RWPE1 (cell line): ENCODE measurements around the gene SLC25A28.

Source experiments
- CTCF ChIA-PET: fragments of 350-600 bp; sonication (Branson Sonifier 250); formaldehyde crosslinking; extraction: SDS; loops from one replicate; lab custom pipeline; 2021; lab: Yijun Ruan, JAX
- POLR2A ChIA-PET: fragments of 400-600 bp; formaldehyde crosslinking; extraction: SDS; loops from one replicate; lab custom pipeline; 2020; ENCODE audit warnings: antibody characterized with exemption; ENCODE audit not compliant: low non-redundant PET; lab: Yijun Ruan, JAX
- DNase-seq: peaks from one replicate; pipeline ENCODE4 v3.0.0; 2012; ENCODE audit warnings: low spot score
- H3K27ac ChIP-seq: fragments of 450-650 bp; 2 replicates; pipeline ENCODE4 v1.5.1; 2017
- TF ChIP-seq, protein P1 (sequence below): fragments of 450-650 bp; conservative IDR thresholded peaks from 2 replicates; pipeline ENCODE4 v1.5.1; 2017; ENCODE audit warnings: low read depth, mild to moderate bottlenecking

SLC25A28 gene

DNA sequence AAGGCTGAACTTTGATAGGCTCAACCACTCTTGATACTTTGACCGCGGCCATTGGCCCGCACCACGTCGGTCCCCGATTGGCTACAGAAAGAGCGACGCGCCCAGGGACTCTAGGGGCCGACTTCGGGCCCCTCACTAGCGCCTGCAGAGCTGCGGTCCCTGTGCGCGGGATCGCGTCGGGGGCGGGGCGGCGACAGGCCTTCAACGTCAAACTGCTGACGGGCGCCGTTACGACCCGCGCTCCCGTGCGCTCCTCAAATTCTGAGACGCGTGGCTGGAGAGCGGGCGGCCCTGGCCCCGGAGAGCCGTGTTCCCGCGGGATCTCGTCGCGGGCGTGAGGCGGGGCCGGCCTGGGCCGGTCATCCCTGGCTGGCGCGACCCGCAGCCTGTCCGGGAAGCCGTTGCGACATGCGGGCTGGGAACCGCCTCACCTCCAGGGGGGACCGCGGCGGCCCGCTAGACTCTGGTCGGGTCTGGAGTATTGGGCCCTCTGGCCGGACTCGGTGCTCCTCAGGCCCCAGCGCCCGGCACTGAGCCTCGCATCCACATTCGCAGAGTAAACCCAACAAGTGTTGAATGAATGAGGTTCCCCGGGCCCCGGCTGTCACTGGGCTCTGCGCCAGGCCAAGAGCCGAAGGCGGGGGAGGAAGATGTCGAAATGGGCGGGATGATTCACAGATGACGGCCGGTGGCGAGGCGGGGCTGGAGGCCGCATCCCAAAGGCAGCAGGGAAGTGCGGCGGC lies 643 bp upstream of the SLC25A28 start:
- peak overlapping the region; percentile 99 for H3K27ac ChIP-seq
- peak; percentile 97 for DNase-seq
- TF ChIP-seq, protein P1, sequence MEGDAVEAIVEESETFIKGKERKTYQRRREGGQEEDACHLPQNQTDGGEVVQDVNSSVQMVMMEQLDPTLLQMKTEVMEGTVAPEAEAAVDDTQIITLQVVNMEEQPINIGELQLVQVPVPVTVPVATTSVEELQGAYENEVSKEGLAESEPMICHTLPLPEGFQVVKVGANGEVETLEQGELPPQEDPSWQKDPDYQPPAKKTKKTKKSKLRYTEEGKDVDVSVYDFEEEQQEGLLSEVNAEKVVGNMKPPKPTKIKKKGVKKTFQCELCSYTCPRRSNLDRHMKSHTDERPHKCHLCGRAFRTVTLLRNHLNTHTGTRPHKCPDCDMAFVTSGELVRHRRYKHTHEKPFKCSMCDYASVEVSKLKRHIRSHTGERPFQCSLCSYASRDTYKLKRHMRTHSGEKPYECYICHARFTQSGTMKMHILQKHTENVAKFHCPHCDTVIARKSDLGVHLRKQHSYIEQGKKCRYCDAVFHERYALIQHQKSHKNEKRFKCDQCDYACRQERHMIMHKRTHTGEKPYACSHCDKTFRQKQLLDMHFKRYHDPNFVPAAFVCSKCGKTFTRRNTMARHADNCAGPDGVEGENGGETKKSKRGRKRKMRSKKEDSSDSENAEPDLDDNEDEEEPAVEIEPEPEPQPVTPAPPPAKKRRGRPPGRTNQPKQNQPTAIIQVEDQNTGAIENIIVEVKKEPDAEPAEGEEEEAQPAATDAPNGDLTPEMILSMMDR: no peak
- CTCF ChIA-PET: interaction anchor here (0.7 to 1.5 kb wide), 3 partner anchors 10 to 602 kb away, joined by 3 read pairs; partner anchors contain the start of gene ENTPD7
- POLR2A ChIA-PET: interaction anchor here (0.5 to 1.5 kb wide), 13 partner anchors 15 to 492 kb away, joined by 3 to 6 read pairs (median 4); partner anchors contain the start of genes COX15, CUTC, ENTPD7 and GOT1

DNA sequence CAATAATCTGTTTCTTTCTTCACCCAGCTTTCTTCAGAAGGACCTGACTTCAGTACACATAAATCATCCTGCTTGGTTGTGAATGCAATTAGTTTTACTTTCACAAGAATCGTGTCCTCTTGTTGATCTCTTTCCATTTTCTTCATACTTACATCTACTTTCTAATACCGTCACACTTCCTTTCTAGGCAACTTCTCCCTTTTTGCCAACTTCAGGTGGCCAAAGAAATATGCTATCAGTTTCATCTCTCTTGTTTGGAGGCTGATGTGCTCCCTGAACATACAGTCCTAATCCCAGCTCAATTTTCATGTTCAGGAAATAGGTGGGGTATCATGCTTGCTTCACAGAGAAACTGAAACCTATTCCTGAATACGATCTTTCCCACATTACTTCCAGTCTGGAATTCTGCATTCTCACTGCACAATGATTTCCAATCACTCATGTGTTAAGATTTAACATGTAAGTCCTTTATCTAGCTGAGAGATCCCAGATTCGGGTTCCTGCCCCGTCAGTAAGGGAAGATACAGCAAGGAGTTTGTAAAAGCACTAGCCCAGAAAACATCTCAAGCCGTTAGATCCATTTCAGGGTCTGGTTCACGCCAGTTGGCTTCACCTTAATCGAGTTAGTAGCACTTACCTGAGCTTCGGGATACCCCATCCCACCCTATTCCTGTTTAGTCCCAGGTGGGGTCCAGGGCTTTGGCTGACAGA lies 994 bp downstream of the SLC25A28 start:
- POLR2A ChIA-PET: interaction anchor here (1.5 kb wide), 1 partner anchor 41 kb away, joined by 4 read pairs; the partner anchor contains the start of gene ENTPD7
- DNase-seq: no peak
- peak overlapping the region; percentile 99 for H3K27ac ChIP-seq
- TF ChIP-seq, protein P1: no peak
- CTCF ChIA-PET: interaction anchor here (0.7 kb wide), 1 partner anchor 1973 kb away, joined by 3 read pairs; no protein-coding TSS in a partner anchor

DNA sequence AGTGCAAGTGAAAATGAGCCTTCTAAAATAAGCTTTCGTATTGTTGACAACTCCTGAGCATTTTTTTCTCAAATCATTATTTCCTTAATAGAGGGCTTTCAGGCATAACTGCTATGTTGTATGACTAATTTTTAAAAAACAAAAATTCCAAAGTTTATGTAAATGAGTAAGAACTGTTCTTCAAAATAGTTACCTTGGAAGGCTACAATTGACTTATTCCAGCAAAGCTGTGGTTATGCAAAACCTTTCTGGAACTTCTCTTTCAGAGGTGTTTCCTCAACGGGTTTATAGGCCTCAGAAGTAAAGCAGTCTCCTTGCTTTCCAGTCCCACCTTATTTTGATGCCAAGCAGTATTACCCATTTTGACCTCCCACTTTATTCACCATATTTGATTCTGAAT lies 2.5 kb downstream of the SLC25A28 start:
- POLR2A ChIA-PET: no interaction called here
- H3K27ac ChIP-seq: no peak overlapping the region

DNA sequence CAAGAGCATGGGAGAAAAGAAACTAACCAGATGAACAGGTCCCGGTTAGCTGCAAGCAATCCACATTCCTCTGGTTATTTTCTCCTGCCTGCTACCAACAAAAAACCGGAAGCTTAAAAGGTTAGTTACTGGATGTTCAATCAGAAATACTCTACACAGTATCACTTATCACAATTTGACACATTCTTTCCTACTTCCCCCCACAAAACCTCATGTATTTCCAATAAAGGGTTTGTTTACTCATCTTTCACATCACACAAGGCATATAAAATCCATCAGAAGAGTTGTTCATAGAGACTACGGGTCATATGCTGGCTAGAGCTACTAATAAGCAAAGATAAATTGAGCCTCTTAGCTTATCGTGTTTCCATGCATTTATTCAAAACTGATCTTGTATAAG lies 4.8 kb downstream of the SLC25A28 start:
- H3K27ac ChIP-seq: no peak overlapping the region
- ChIA-PET CTCF (interaction anchor here (0.6 to 2.2 kb wide), 2 partner anchors 140 to 180 kb away, joined by 3 to 17 read pairs; no protein-coding TSS in a partner anchor), POLR2A (no interaction called here)
- no peak for DNase-seq
- TF ChIP-seq, protein P1: no peak

More for the DNA sequence above, 2.5 kb downstream of the SLC25A28 start:
- TF ChIP-seq, protein P1: no peak
- CTCF ChIA-PET: interaction anchor here (1.0 kb wide), 1 partner anchor 182 kb away, joined by 3 read pairs; no protein-coding TSS in a partner anchor
- no peak for DNase-seq

DNA sequence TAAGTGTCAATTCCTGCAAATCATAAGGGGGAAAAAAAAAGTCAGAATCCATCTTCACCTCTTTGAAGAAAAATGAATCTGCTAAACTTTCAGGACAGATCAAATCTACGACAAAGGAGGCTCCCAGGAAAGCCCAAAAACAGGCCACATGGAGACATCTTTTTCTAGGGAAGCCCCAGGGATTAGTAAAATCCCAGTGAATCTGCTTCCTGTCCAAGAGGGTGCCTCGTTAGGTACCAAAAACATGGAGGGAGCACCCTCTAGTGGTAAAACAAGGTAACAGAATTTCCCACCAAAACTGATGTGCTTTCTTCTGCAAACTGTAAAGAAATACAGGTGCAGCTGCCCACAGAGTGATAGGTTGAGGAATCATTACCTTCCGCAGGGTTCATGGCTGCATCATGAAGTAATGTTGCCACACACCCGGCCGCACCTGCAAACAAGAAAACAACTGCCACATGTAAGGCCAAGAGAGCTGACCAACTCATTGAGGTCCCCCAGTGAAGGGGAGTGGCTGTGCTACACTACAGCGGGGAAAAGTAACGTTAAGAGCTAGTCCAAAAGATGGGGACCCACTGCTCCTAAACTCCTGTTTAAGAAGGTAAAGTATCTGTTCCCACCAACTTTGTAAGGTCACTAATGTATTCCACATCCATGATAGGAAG lies 7.9 kb downstream of the SLC25A28 start:
- ChIA-PET CTCF (interaction anchor here (0.6 to 2.9 kb wide), 26 partner anchors 10 to 286 kb away, joined by 3 to 23 read pairs (median 4); partner anchors contain the start of gene GOT1), POLR2A (no interaction called here)
- TF ChIP-seq, protein P1: peak; percentile 82
- H3K27ac ChIP-seq: no peak overlapping the region; the same call in 1 of the 2 replicates
- peak; percentile 72 for DNase-seq

DNA sequence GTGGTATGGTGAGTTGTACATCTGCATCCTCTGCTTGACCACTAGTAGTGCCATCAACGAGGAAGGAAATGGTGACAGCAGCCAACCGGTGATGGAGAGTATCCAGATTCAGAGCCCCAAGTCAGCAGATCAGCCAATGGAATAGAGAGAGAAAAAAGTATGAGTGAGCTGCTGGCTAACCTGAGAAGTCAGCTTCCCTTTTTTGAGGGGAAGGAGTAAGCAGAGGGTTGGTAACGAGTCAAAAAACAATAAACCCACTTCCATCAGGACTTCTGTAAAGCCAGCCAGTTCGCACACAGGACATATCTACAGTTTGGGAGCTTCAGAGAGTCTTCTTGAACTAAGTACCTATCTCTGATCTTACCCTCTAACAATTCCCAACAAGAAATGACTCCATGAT lies 8.9 kb downstream of the SLC25A28 start:
- TF ChIP-seq, protein P1: no peak
- no peak overlapping the region for H3K27ac ChIP-seq
- POLR2A ChIA-PET: no interaction called here
- CTCF ChIA-PET: interaction anchor here (0.7 to 2.9 kb wide), 8 partner anchors 12 to 220 kb away, joined by 3 to 23 read pairs (median 5); no protein-coding TSS in a partner anchor
- no peak for DNase-seq
